Osteoblast (primary cell): ENCODE measurements around the gene SLC14A1. TPM values are rescaled to one million over a fixed set of nuclear protein-coding genes. Genes with fewer than 3 reads are reported as not detected.

Experiments used
- DNase-seq: peaks from one replicate; pipeline ENCODE4 v3.0.0; 2011; ENCODE audit warnings: low spot score, mixed read lengths; ENCODE audit not compliant: insufficient read length; ENCODE audit errors: missing footprints
- H2AFZ ChIP-seq: 2 replicates; pipeline ENCODE4 v1.6.0; 2011; ENCODE audit warnings: mild to moderate bottlenecking, low read length
- H3K27ac ChIP-seq: 2 replicates; pipeline ENCODE4 v1.5.1; 2011; ENCODE audit warnings: mild to moderate bottlenecking, low read depth, low read length, moderate library complexity
- H3K27me3 ChIP-seq: 2 replicates; pipeline ENCODE4 v1.6.0; 2012; ENCODE audit warnings: mild to moderate bottlenecking, control low read depth, inconsistent platforms, low read length, moderate library complexity; ENCODE audit not compliant: insufficient read depth
- H3K36me3 ChIP-seq: 2 replicates; pipeline ENCODE4 v1.5.1; 2011; ENCODE audit warnings: mild to moderate bottlenecking, low read length, control low read depth, moderate library complexity; ENCODE audit not compliant: insufficient read depth
- H3K4me1 ChIP-seq: 2 replicates; pipeline ENCODE4 v1.5.1; 2011; ENCODE audit warnings: mild to moderate bottlenecking, low read length, control low read depth, moderate library complexity; ENCODE audit not compliant: insufficient read depth
- H3K4me2 ChIP-seq: 2 replicates; pipeline ENCODE4 v1.6.0; 2011; ENCODE audit warnings: mild to moderate bottlenecking, low read length; ENCODE audit not compliant: insufficient read depth
- H3K4me3 ChIP-seq: fragments of 200-600 bp; sonication (generic); 3 replicates; pipeline ENCODE4 v1.5.1; 2012; ENCODE audit warnings: mild to moderate bottlenecking, low read length, inconsistent platforms; ENCODE audit not compliant: insufficient read depth
- H3K79me2 ChIP-seq: 2 replicates; pipeline ENCODE4 v1.6.0; 2012; ENCODE audit warnings: mild to moderate bottlenecking, low read length, control low read depth, inconsistent platforms; ENCODE audit not compliant: insufficient read depth
- H3K9me3 ChIP-seq: 2 replicates; pipeline ENCODE4 v1.5.1; 2011; ENCODE audit warnings: low read depth, low read length, control low read depth
- H4K20me1 ChIP-seq: 2 replicates; pipeline ENCODE4 v1.6.0; 2012; ENCODE audit warnings: mild to moderate bottlenecking, low read length, control low read depth; ENCODE audit not compliant: insufficient read depth
- CTCF ChIP-seq: IDR thresholded peaks from 2 replicates; pipeline ENCODE4 v1.5.1; 2011; ENCODE audit warnings: mild to moderate bottlenecking, low read depth, low read length, moderate library complexity; ENCODE audit errors: extremely low read depth
- small RNA-seq: library from RNA; depleted of rRNA; stranded (forward); fragments of <200 nt; gene quantifications from one replicate; pipeline ENCODE3, GENCODE V24; 2012
- total RNA-seq: library from RNA; depleted of rRNA; stranded (reverse); fragments of >200 nt; gene quantifications from 2 replicates; pipeline ENCODE4 v1.2.3, GENCODE V29; 2012

Gene SLC14A1
- total RNA-seq, 1 donor = 136 TPM

- H2AFZ ChIP-seq = no peak overlapping the region
- peaks cover 11% of the 10 kb centered on the region for H3K4me1 ChIP-seq
- H3K4me3 ChIP-seq = no peak overlapping the region
- H3K27me3 ChIP-seq = no peaks in the 10 kb centered on the region
- H4K20me1 ChIP-seq = no peaks in the 10 kb centered on the region
- peak overlapping the region; percentile 59 for H3K27ac ChIP-seq
- H3K79me2 ChIP-seq = no peaks in the 10 kb centered on the region
- H3K36me3 ChIP-seq = no peaks in the 10 kb centered on the region
- DNase-seq = no peak
- H3K9me3 ChIP-seq = no peaks in the 10 kb centered on the region
- no peak for TF ChIP-seq CTCF
- H3K4me2 ChIP-seq = peak overlapping the region; percentile 14
Observed at GRCh38 chr18:45792506-45793263, 68.7 kb downstream of the SLC14A1 start.

- no peaks in the 10 kb centered on the region for H3K36me3 ChIP-seq
- no peak for TF ChIP-seq CTCF
- peak overlapping the region; percentile 59 for H3K27ac ChIP-seq
- H3K4me3 ChIP-seq = no peak overlapping the region
- H3K27me3 ChIP-seq = no peaks in the 10 kb centered on the region
- H3K79me2 ChIP-seq = no peaks in the 10 kb centered on the region
- H2AFZ ChIP-seq = no peak overlapping the region
- peak overlapping the region; percentile 14 for H3K4me2 ChIP-seq
- peaks cover 11% of the 10 kb centered on the region for H3K4me1 ChIP-seq
- H3K9me3 ChIP-seq = no peaks in the 10 kb centered on the region
- no peaks in the 10 kb centered on the region for H4K20me1 ChIP-seq
- DNase-seq = peak; percentile 86
Observed at GRCh38 chr18:45793264-45793965, 69.4 kb downstream of the SLC14A1 start.

- H2AFZ ChIP-seq = peak overlapping the region; percentile 26
- no peaks in the 10 kb centered on the region for H3K27me3 ChIP-seq
- H3K27ac ChIP-seq = peak overlapping the region; percentile 92
Observed at GRCh38 chr18:45801416-45802004, 77.5 kb downstream of the SLC14A1 start.

More at GRCh38 chr18:45801416-45802004, 77.5 kb downstream of the SLC14A1 start:
- TF ChIP-seq CTCF = no peak
- Histone ChIP-seq H3K36me3 (no peaks in the 10 kb centered on the region), H3K9me3 (peaks cover 3% of the 10 kb centered on the region), H3K4me1 (peaks cover 30% of the 10 kb centered on the region), H4K20me1 (no peaks in the 10 kb centered on the region), H3K4me2 (no peak overlapping the region), H3K79me2 (no peaks in the 10 kb centered on the region), H3K4me3 (no peak overlapping the region)
- no peak for DNase-seq

Small RNAs within 50 kb of the gene (small RNA-seq; reads per million reads assigned to genes)
- not detected for gene AC087685.1

Other genes with a start within 250 kb of the SLC14A1 start
- under 0.01 and 0.29 TPM in 2 replicates for gene SLC14A2, start 108.7 kb upstream of the SLC14A1 start, total RNA-seq
- 8.0 and 12.1 TPM in 2 replicates for gene SIGLEC15, start 101.5 kb downstream of the SLC14A1 start, total RNA-seq
- 94.8 and 96.4 TPM in 2 replicates for gene EPG5, start 243.1 kb downstream of the SLC14A1 start, total RNA-seq